ENCODE results near the gene TLCD3B. TPM values are rescaled to one million over a fixed set of nuclear protein-coding genes. Genes with fewer than 3 reads are reported as not detected.

Gene TLCD3B
- total and polyA plus RNA-seq, 9 of the 15 experiments (the other 6 are each of a cell fraction or from before 2014, with no cell fraction given), result 0.10 to 0.52 (median 0.23) TPM; not detected in 4

GRCh38 chr16:30052671-30053372, 21.8 kb upstream of the TLCD3B start (continued):
- TF ChIP-seq GABPA (tag; conservative IDR thresholded peaks at IDR 0.05; ENCODE audit: low read depth) (no peak), TBP (optimal IDR thresholded peaks at IDR 0.05; ENCODE audit: low read depth, low read length) (peak; percentile 46), ZBTB2 (IDR thresholded peaks at IDR 0.05) (peak; percentile 27; the same call in 1 of the 2 replicates), PHB2 (IDR thresholded peaks at IDR 0.05; ENCODE audit: low read depth) (no peak), MLX (CRISPR knock-in tag; conservative IDR thresholded peaks at IDR 0.05) (peak in 1 of 2 experiments; percentile 80; a peak in 1 of 4 replicates), GABPB1 (CRISPR knock-in tag; IDR thresholded peaks at IDR 0.05) (peak; percentile 81), ZBED1 (IDR thresholded peaks at IDR 0.05) (no peak), BRD9 (IDR thresholded peaks at IDR 0.05; ENCODE audit: low read depth, partially characterized antibody) (no peak), POLR2A (conservative IDR thresholded peaks at IDR 0.05) (peak; percentile 57), STAT5A (IDR thresholded peaks at IDR 0.05; ENCODE audit: borderline replicate concordance, low read length) (no peak), NONO (IDR thresholded peaks at IDR 0.05; ENCODE audit: low read depth in 2 of 2, low read length in 1 of 2) (no peak), PTBP1 (IDR thresholded peaks at IDR 0.05; ENCODE audit: low read depth, low read length) (no peak), FOXA1 (IDR thresholded peaks at IDR 0.05; ENCODE audit: borderline replicate concordance) (no peak), SP2 (IDR thresholded peaks at IDR 0.05; ENCODE audit: extremely low read depth, low read depth, low read length, poor library complexity, severe bottlenecking) (no peak), ZNF316 (IDR thresholded peaks at IDR 0.05) (no peak), RFX1 (IDR thresholded peaks at IDR 0.05) (peak; percentile 100), SLC30A9 (CRISPR knock-in tag; IDR thresholded peaks at IDR 0.05) (no peak), ARID3A (IDR thresholded peaks at IDR 0.05; ENCODE audit: borderline replicate concordance, low read depth, low read length) (no peak), RB1 (IDR thresholded peaks at IDR 0.05; ENCODE audit: low read depth) (peak; percentile 100)
- TF ChIP-seq, protein P1, sequence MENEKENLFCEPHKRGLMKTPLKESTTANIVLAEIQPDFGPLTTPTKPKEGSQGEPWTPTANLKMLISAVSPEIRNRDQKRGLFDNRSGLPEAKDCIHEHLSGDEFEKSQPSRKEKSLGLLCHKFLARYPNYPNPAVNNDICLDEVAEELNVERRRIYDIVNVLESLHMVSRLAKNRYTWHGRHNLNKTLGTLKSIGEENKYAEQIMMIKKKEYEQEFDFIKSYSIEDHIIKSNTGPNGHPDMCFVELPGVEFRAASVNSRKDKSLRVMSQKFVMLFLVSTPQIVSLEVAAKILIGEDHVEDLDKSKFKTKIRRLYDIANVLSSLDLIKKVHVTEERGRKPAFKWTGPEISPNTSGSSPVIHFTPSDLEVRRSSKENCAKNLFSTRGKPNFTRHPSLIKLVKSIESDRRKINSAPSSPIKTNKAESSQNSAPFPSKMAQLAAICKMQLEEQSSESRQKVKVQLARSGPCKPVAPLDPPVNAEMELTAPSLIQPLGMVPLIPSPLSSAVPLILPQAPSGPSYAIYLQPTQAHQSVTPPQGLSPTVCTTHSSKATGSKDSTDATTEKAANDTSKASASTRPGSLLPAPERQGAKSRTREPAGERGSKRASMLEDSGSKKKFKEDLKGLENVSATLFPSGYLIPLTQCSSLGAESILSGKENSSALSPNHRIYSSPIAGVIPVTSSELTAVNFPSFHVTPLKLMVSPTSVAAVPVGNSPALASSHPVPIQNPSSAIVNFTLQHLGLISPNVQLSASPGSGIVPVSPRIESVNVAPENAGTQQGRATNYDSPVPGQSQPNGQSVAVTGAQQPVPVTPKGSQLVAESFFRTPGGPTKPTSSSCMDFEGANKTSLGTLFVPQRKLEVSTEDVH (IDR thresholded peaks at IDR 0.05; ENCODE audit: low read depth, partially characterized antibody), result peak; percentile 92
- TF ChIP-seq, protein P2, sequence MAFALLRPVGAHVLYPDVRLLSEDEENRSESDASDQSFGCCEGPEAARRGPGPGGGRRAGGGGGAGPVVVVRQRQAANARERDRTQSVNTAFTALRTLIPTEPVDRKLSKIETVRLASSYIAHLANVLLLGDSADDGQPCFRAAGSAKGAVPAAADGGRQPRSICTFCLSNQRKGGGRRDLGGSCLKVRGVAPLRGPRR (CRISPR knock-in tag; IDR thresholded peaks at IDR 0.05), result no peak
- TF ChIP-seq, protein P3, sequence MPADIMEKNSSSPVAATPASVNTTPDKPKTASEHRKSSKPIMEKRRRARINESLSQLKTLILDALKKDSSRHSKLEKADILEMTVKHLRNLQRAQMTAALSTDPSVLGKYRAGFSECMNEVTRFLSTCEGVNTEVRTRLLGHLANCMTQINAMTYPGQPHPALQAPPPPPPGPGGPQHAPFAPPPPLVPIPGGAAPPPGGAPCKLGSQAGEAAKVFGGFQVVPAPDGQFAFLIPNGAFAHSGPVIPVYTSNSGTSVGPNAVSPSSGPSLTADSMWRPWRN (IDR thresholded peaks at IDR 0.05; ENCODE audit: low read depth), result no peak

All from K562 (cell line).